ENCODE results near the gene ETV4.

Gene ETV4

GRCh38 chr17:43540821-43541674 is 5.1 kb downstream of the ETV4 start:
- no peak overlapping the region for H3K9ac ChIP-seq
- no peak overlapping the region for H3K27ac ChIP-seq
- no peaks in the 10 kb centered on the region for H3K27me3 ChIP-seq (ENCODE audit: insufficient read depth, low read depth)
- H3K79me2 ChIP-seq (ENCODE audit: insufficient read depth, low read depth): no peaks in the 10 kb centered on the region; the same call in 1 of the 2 replicates
- TF ChIP-seq CTCF (conservative IDR thresholded peaks at IDR 0.05; ENCODE audit: low read depth, low read length): no peak
- no peak overlapping the region for H3K4me3 ChIP-seq (IDR thresholded peaks at IDR 0.05; ENCODE audit: insufficient read depth, low read depth, low read length)
- H4K20me1 ChIP-seq (ENCODE audit: insufficient read depth): no peaks in the 10 kb centered on the region
- no peak overlapping the region for H2AFZ ChIP-seq (ENCODE audit: low read depth)
- H3K4me1 ChIP-seq (ENCODE audit: low read depth, poor library complexity, severe bottlenecking): peaks cover 8% of the 10 kb centered on the region
- H3K36me3 ChIP-seq (ENCODE audit: insufficient read depth): no peaks in the 10 kb centered on the region
- no peak overlapping the region for H3K4me2 ChIP-seq

DNA sequence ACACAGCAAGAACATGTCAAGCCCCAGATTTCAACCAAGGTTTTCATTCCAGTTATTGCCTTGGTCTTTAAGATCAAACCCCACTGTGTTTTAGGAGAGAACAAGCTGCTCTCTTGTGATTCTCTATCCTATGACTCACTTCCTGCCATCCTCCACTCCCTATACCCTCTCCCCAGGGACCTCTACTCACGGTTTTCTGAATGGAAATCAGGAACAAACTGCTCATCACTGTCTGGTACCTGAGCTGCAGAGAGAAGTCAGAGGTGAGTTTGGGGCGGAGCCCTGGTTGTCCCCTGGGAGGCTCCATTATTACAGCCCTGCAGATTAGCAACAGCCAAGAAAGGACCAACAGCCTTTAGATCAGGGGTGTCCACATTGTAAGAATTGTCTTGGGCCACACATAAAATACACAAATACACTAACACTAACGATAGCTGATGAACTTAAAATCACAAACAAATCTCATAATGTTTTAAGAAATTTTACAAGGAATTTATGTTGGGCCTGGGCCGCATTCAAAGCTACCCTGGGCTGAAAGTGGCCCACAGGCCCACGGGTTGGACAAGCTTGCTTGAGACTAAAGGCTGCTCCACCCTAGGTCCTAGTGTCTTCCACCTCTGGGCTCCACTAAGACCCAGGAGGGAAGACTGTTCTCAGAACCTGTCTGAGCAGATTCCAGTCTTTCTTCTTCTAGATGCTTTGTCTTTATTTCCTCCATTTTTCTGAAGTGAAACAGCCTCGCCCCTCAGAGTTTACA is 9.7 kb downstream of the ETV4 start:
- Histone ChIP-seq H3K27ac (no peak overlapping the region), H3K36me3 (ENCODE audit: insufficient read depth) (no peaks in the 10 kb centered on the region), H3K4me3 (IDR thresholded peaks at IDR 0.05; ENCODE audit: insufficient read depth, low read depth, low read length) (no peak overlapping the region), H3K79me2 (ENCODE audit: insufficient read depth, low read depth) (no peaks in the 10 kb centered on the region), H3K4me2 (no peak overlapping the region), H4K20me1 (ENCODE audit: insufficient read depth) (no peaks in the 10 kb centered on the region), H3K27me3 (ENCODE audit: insufficient read depth, low read depth) (no peaks in the 10 kb centered on the region), H2AFZ (ENCODE audit: low read depth) (no peak overlapping the region), H3K9ac (no peak overlapping the region), H3K4me1 (ENCODE audit: low read depth, poor library complexity, severe bottlenecking) (no peaks in the 10 kb centered on the region)
- TF ChIP-seq CTCF (conservative IDR thresholded peaks at IDR 0.05; ENCODE audit: low read depth, low read length): no peak

DNA sequence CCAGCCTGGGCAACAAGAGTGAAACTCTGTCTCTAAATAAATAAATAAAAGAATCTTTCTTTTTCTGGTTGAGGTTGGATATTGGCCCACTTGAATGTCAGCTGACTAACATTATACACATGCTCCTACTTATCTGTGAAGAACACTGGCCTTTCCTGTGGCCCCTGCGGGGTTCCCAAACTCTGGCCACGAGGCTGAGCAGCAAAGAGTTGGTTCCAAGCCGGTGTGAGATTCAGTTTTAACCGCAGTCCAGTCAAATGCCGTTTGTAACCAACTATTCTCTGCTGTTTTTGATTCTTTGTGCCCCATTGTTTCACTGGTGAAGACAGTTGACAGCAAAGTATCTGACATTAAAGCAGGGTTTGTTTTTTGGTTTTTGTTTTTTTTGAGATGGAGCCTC is 11.2 kb downstream of the ETV4 start:
- H3K27ac ChIP-seq: no peak overlapping the region
- H4K20me1 ChIP-seq (ENCODE audit: insufficient read depth): no peaks in the 10 kb centered on the region
- no peaks in the 10 kb centered on the region for H3K27me3 ChIP-seq (ENCODE audit: insufficient read depth, low read depth)
- H3K79me2 ChIP-seq (ENCODE audit: insufficient read depth, low read depth): no peaks in the 10 kb centered on the region
- TF ChIP-seq CTCF (conservative IDR thresholded peaks at IDR 0.05; ENCODE audit: low read depth, low read length): no peak
- no peak overlapping the region for H2AFZ ChIP-seq (ENCODE audit: low read depth)
- no peak overlapping the region for H3K4me2 ChIP-seq
- H3K4me3 ChIP-seq (IDR thresholded peaks at IDR 0.05; ENCODE audit: insufficient read depth, low read depth, low read length): no peak overlapping the region
- no peaks in the 10 kb centered on the region for H3K4me1 ChIP-seq (ENCODE audit: low read depth, poor library complexity, severe bottlenecking)
- no peaks in the 10 kb centered on the region for H3K36me3 ChIP-seq (ENCODE audit: insufficient read depth)
- H3K9ac ChIP-seq: no peak overlapping the region

GRCh38 chr17:43533699-43534098 is 12.4 kb downstream of the ETV4 start:
- no peak overlapping the region for H3K27ac ChIP-seq
- no peak overlapping the region for H2AFZ ChIP-seq (ENCODE audit: low read depth)
- H3K27me3 ChIP-seq (ENCODE audit: insufficient read depth, low read depth): no peaks in the 10 kb centered on the region
- no peaks in the 10 kb centered on the region for H3K4me1 ChIP-seq (ENCODE audit: low read depth, poor library complexity, severe bottlenecking)
- H3K36me3 ChIP-seq (ENCODE audit: insufficient read depth): no peaks in the 10 kb centered on the region
- no peak overlapping the region for H3K4me3 ChIP-seq (IDR thresholded peaks at IDR 0.05; ENCODE audit: insufficient read depth, low read depth, low read length)
- no peak for TF ChIP-seq CTCF (conservative IDR thresholded peaks at IDR 0.05; ENCODE audit: low read depth, low read length)
- no peaks in the 10 kb centered on the region for H4K20me1 ChIP-seq (ENCODE audit: insufficient read depth)
- H3K9ac ChIP-seq: no peak overlapping the region
- H3K4me2 ChIP-seq: no peak overlapping the region
- H3K79me2 ChIP-seq (ENCODE audit: insufficient read depth, low read depth): no peaks in the 10 kb centered on the region

Data from KMS-11 (cell line).